GM06990 (cell line): ENCODE measurements around the gene UNC80.

ENCODE experiments used
- DNase-seq: peaks from one replicate; pipeline ENCODE4 v3.0.0-alpha.2; 2011; ENCODE audit not compliant: insufficient read length; ENCODE audit errors: extremely low read depth
- H3K27me3 ChIP-seq: replicated peaks from 2 replicates; pipeline ENCODE4 v1.6.0; 2011; ENCODE audit warnings: low read length; ENCODE audit not compliant: control insufficient read depth, insufficient read depth
- H3K36me3 ChIP-seq: 2 replicates; pipeline ENCODE4 v1.5.1; 2011; ENCODE audit warnings: low read length; ENCODE audit not compliant: control insufficient read depth, insufficient read depth
- H3K4me3 ChIP-seq: replicated peaks from 2 replicates; pipeline ENCODE4 v1.5.1; 2011; ENCODE audit warnings: low read depth, mild to moderate bottlenecking, control low read depth, low read length
- CTCF ChIP-seq: IDR thresholded peaks from 2 replicates; pipeline ENCODE4 v1.5.1; 2011; ENCODE audit warnings: low read length, control low read depth, mild to moderate bottlenecking, inconsistent platforms; ENCODE audit not compliant: insufficient read depth, poor library complexity, severe bottlenecking

The UNC80 gene

GRCh38 chr2:209913786-209914345 is 142.2 kb downstream of the UNC80 start:
- DNase-seq, result no peak
- TF ChIP-seq CTCF, result no peak
- Histone ChIP-seq H3K27me3 (no peaks in the 10 kb centered on the region; the same call in 1 of the 2 replicates), H3K4me3 (no peak overlapping the region), H3K36me3 (no peaks in the 10 kb centered on the region)

GRCh38 chr2:209917154-209917771 is 145.6 kb downstream of the UNC80 start:
- Histone ChIP-seq H3K4me3 (no peak overlapping the region), H3K36me3 (no peaks in the 10 kb centered on the region), H3K27me3 (no peaks in the 10 kb centered on the region; the same call in 1 of the 2 replicates)
- no peak for TF ChIP-seq CTCF
- no peak for DNase-seq

- no peak for DNase-seq
- no peaks in the 10 kb centered on the region; the same call in 1 of the 2 replicates for H3K27me3 ChIP-seq
- no peak for TF ChIP-seq CTCF
- H3K36me3 ChIP-seq, result no peaks in the 10 kb centered on the region
- no peak overlapping the region for H3K4me3 ChIP-seq
Measured at GRCh38 chr2:209918251-209918650, 146.6 kb downstream of the UNC80 start.

DNA sequence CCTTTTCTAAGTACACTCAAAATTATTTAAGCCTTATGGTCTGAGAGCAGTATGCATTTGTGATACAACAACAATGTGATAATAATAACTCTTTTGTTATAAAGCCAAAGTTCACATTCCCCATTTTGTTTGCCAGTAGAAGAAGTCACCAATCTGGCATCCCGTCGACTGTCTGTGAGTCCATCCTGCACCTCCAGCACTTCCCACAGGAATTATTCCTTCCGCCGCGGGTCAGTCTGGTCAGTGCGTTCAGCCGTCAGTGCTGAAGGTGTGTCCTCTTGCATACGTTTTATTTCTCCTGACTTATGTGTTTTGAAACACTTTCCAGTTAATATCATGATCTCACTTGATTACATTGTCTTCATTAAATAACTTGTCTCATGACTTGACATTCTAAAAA is 150.5 kb downstream of the UNC80 start:
- no peak for TF ChIP-seq CTCF
- no peaks in the 10 kb centered on the region for H3K36me3 ChIP-seq
- H3K27me3 ChIP-seq, result no peaks in the 10 kb centered on the region; the same call in 1 of the 2 replicates
- H3K4me3 ChIP-seq, result no peak overlapping the region
- DNase-seq, result no peak

DNA sequence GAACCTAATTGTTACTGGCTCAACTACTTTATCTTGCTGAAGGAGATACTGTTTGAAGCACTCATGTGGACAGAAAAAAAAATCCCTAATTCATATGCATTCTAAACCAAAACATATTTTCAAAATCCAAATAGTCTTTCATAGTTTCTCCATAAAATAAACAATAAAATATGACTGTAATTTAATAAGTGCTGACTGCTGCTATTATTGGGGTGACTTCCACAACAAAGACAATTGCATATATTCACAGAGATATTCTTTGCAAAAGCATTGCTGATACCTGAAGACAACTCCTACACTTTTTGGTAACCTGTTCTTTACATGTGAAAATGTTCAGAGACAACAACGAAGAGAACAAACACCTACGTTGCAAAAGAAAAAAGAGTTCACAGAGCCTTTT is 157.7 kb downstream of the UNC80 start:
- no peaks in the 10 kb centered on the region for H3K27me3 ChIP-seq
- H3K4me3 ChIP-seq, result no peak overlapping the region
- no peaks in the 10 kb centered on the region for H3K36me3 ChIP-seq
- DNase-seq, result no peak
- no peak for TF ChIP-seq CTCF
